PFSK-1 (cell line): ENCODE results near the gene SPRR5.

Source experiments
- FOXP2 ChIP-seq: optimal IDR thresholded peaks from 2 replicates; pipeline ENCODE3; 2011; ENCODE audit warnings: borderline replicate concordance, control low read depth, inconsistent platforms; ENCODE audit not compliant: insufficient read depth; ENCODE audit errors: extremely low read length, extremely low read depth
- POLR2AphosphoS5 ChIP-seq: IDR thresholded peaks from 2 replicates; pipeline ENCODE4 v1.6.1; 2012; ENCODE audit warnings: low read depth, mild to moderate bottlenecking, control low read depth, low read length, moderate library complexity
- REST ChIP-seq, 2 experiments: IDR thresholded peaks; 2 replicates each; pipeline versions ENCODE4 v1.6.1 to v1.8.0; 2011 to 2012; ENCODE audit warnings: low read depth in 2 of 2, low read length in 2 of 2, control low read depth in 1 of 2, inconsistent platforms in 1 of 2, mild to moderate bottlenecking in 1 of 2, moderate library complexity in 1 of 2; ENCODE audit not compliant: insufficient read depth in 1 of 2
- SIN3A ChIP-seq: IDR thresholded peaks from 2 replicates; pipeline ENCODE4 v1.6.1; 2012; ENCODE audit warnings: mild to moderate bottlenecking, low read length, moderate library complexity, borderline replicate concordance; ENCODE audit not compliant: insufficient read depth
- TAF1 ChIP-seq: IDR thresholded peaks from 2 replicates; pipeline ENCODE4 v1.6.1; 2012; ENCODE audit warnings: low read length, control low read depth, borderline replicate concordance; ENCODE audit not compliant: insufficient read depth

Gene SPRR5

GRCh38 chr1:152959273-152959672 lies 12.3 kb downstream of the SPRR5 start:
- TF ChIP-seq POLR2AphosphoS5 (no peak), REST (IDR thresholded peaks at IDR 0.05; ENCODE audit: insufficient read depth in 1 of 2, low read depth in 2 of 2, low read length in 2 of 2) (no peak), FOXP2 (no peak), SIN3A (no peak), TAF1 (no peak)

GRCh38 chr1:152959801-152960451 lies 12.9 kb downstream of the SPRR5 start:
- TF ChIP-seq POLR2AphosphoS5, result no peak
- TF ChIP-seq TAF1, result no peak
- no peak for TF ChIP-seq SIN3A
- TF ChIP-seq FOXP2, result no peak
- no peak for TF ChIP-seq REST (IDR thresholded peaks at IDR 0.05; ENCODE audit: insufficient read depth in 1 of 2, low read depth in 2 of 2, low read length in 2 of 2)

GRCh38 chr1:152960452-152961044 lies 13.5 kb downstream of the SPRR5 start:
- TF ChIP-seq SIN3A (no peak), FOXP2 (no peak), TAF1 (no peak), REST (IDR thresholded peaks at IDR 0.05; ENCODE audit: insufficient read depth in 1 of 2, low read depth in 2 of 2, low read length in 2 of 2) (no peak), POLR2AphosphoS5 (no peak)

GRCh38 chr1:152961226-152961891 lies 14.4 kb downstream of the SPRR5 start:
- no peak for TF ChIP-seq TAF1
- no peak for TF ChIP-seq SIN3A
- TF ChIP-seq REST (IDR thresholded peaks at IDR 0.05; ENCODE audit: insufficient read depth in 1 of 2, low read depth in 2 of 2, low read length in 2 of 2), result no peak
- TF ChIP-seq FOXP2, result no peak
- no peak for TF ChIP-seq POLR2AphosphoS5
